Brain microvascular endothelial cell (primary cell): Measurements from ENCODE around the gene ZNF93.

Source experiments
- DNase-seq: peaks from one replicate; pipeline ENCODE4 v3.0.0-alpha.2; 2020
- H3K27ac ChIP-seq: fragments of 250-450 bp; sonication (Bioruptor Pico); 2 replicates; pipeline ENCODE4 v1.5.1; 2020; ENCODE audit warnings: mild to moderate bottlenecking, moderate library complexity
- H3K27me3 ChIP-seq: fragments of 250-450 bp; sonication (Bioruptor Pico); replicated peaks from 2 replicates; pipeline ENCODE4 v1.5.1; 2020; ENCODE audit warnings: mild to moderate bottlenecking
- H3K36me3 ChIP-seq: fragments of 250-450 bp; sonication (Bioruptor Pico); replicated peaks from 2 replicates; pipeline ENCODE4 v1.5.1; 2020; ENCODE audit warnings: mild to moderate bottlenecking
- H3K4me3 ChIP-seq: 2 replicates; pipeline ENCODE4 v1.5.1; 2011; ENCODE audit warnings: low read depth, mild to moderate bottlenecking, control low read depth, low read length, moderate library complexity
- in situ Hi-C: cut with HindIII; loops from 2 replicates; pipeline ENCODE4 v1.10.0; 2017; ENCODE audit warnings: low sequenced_read_pairs, low pct_ligation_motif_present
- TF ChIP-seq, protein P1 (sequence below): IDR thresholded peaks from 2 replicates; pipeline ENCODE4 v1.5.1; 2011; ENCODE audit warnings: low read depth, mild to moderate bottlenecking, moderate library complexity, low read length, control low read depth, inconsistent platforms; ENCODE audit errors: missing control alignments

Gene ZNF93

DNA sequence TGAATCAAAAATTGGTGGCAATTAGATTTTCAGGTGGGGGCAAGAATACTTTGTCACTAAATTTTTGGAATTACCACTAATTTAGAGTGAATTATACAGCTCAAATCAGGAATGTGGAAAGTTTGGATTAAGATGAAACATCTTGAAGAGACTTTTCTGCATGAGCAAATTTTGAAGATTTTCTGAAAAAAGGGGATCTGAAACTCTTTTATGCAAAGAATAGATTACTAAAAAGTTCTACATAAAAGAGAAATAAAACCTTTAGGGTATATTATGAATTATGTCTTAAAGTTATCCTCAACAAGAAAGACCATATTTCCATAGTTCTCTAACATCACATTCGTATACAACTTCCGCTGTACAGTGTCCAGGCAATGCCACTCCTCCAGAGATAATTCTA lies 36.7 kb downstream of the ZNF93 start:
- TF ChIP-seq, protein P1, sequence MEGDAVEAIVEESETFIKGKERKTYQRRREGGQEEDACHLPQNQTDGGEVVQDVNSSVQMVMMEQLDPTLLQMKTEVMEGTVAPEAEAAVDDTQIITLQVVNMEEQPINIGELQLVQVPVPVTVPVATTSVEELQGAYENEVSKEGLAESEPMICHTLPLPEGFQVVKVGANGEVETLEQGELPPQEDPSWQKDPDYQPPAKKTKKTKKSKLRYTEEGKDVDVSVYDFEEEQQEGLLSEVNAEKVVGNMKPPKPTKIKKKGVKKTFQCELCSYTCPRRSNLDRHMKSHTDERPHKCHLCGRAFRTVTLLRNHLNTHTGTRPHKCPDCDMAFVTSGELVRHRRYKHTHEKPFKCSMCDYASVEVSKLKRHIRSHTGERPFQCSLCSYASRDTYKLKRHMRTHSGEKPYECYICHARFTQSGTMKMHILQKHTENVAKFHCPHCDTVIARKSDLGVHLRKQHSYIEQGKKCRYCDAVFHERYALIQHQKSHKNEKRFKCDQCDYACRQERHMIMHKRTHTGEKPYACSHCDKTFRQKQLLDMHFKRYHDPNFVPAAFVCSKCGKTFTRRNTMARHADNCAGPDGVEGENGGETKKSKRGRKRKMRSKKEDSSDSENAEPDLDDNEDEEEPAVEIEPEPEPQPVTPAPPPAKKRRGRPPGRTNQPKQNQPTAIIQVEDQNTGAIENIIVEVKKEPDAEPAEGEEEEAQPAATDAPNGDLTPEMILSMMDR, result no peak
- DNase-seq, result no peak
- in situ Hi-C loops, result no loop called here
- Histone ChIP-seq H3K27me3 (no peaks in the 10 kb centered on the region), H3K27ac (no peak overlapping the region), H3K4me3 (no peak overlapping the region), H3K36me3 (peaks cover 10% of the 10 kb centered on the region)

DNA sequence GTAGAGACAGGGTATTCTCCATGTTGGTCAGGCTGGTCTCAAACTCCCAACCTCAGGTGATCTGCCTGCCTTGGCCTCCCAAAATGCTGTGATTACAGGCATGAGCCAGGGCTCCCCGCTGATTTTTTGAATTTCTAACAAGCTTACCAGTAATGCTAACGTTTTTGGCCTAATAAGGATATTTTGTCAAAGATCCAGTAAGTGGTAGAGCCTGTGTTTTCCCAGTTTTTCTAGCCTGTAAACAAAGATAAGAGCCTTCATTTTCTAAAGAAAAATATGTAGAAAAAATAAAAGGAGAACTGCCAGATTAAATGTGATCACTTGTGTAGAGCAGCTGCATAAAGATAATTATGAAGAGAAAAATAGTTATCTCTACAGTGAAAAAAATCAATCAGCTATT lies 37.7 kb downstream of the ZNF93 start:
- no peak for DNase-seq
- no peak overlapping the region for H3K27ac ChIP-seq
- peaks cover 6% of the 10 kb centered on the region for H3K36me3 ChIP-seq
- in situ Hi-C loops, result no loop called here
- no peak overlapping the region for H3K4me3 ChIP-seq
- TF ChIP-seq, protein P1, result no peak
- no peaks in the 10 kb centered on the region for H3K27me3 ChIP-seq

DNA sequence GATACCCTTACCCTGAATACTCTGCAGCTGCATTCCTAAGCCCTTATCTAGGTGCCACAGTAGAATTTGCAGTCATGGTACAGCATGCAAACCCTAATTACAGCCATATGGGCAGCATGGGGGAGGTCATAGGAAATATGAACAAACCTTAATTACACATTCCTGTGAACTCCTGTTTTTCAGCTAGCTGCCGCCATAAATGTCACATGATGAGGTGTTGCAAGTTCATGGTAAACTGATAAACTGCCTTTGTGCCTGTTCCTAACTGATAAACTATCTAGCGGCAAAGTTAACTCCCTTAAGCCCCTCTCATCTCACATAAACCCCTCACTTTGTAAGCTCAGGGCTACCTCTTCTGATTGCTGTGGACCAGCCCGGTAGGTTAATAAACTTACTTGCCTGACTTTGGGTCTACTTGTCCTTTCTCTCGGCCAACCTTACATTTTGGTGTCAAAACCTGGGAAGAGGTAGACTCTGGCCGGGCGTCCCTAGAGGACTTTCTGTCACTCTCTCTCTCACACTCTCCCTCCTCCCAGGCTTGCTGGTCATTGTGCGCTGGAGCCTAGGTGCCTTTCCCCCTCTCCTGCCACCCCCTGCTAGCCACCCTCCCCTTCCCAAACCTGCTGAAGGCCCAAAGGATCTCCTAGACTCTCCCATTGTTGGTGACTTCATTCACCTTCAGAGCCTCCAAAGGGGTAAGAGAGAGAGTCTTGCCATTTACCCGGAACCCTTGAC lies 43.3 kb downstream of the ZNF93 start:
- H3K27me3 ChIP-seq, result no peaks in the 10 kb centered on the region
- H3K36me3 ChIP-seq, result no peaks in the 10 kb centered on the region
- DNase-seq, result no peak
- TF ChIP-seq, protein P1, result no peak
- H3K27ac ChIP-seq, result no peak overlapping the region
- H3K4me3 ChIP-seq, result no peak overlapping the region
- in situ Hi-C loops, result no loop called here

DNA sequence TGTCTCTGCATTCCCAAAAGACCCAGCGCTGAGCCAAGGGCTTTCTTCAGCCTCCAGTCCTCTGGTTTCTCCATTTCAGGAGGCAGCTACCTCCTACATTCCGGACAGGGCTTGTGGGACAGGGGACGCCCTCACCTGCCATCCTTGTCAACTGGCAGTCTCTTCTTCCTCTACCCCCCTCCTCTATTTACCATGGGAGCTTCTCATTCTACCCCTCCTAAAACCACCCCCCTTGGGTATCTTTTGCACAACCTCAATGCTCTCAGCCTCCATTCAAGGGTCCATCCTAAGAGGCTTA lies 43.8 kb downstream of the ZNF93 start:
- TF ChIP-seq, protein P1, result no peak
- no peaks in the 10 kb centered on the region for H3K36me3 ChIP-seq
- H3K4me3 ChIP-seq, result no peak overlapping the region
- no peaks in the 10 kb centered on the region for H3K27me3 ChIP-seq
- no peak overlapping the region for H3K27ac ChIP-seq
- in situ Hi-C loops, result no loop called here
- no peak for DNase-seq

DNA sequence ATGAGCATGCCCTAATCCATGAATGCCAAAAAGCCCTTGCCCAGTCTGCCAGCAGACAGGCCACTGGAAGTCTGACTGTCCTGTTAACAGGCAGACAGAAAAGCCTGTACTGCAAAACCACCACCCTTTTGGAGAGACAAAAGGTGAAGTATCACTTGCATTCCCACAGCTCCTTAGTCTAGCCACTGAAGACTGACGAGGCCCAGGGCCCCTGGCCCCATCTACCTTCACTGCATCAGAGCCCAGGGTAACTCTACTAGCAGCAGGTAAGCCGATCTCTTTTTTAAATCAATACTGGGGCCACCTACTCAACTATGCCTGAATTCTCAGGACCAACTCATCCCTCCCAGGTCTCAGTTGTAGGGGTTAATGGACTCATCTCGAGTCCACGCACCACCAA lies 45.5 kb downstream of the ZNF93 start:
- H3K27ac ChIP-seq, result no peak overlapping the region
- in situ Hi-C loops, result no loop called here
- no peak overlapping the region for H3K4me3 ChIP-seq
- H3K27me3 ChIP-seq, result no peaks in the 10 kb centered on the region
- H3K36me3 ChIP-seq, result no peaks in the 10 kb centered on the region
- DNase-seq, result no peak
- TF ChIP-seq, protein P1, result no peak

DNA sequence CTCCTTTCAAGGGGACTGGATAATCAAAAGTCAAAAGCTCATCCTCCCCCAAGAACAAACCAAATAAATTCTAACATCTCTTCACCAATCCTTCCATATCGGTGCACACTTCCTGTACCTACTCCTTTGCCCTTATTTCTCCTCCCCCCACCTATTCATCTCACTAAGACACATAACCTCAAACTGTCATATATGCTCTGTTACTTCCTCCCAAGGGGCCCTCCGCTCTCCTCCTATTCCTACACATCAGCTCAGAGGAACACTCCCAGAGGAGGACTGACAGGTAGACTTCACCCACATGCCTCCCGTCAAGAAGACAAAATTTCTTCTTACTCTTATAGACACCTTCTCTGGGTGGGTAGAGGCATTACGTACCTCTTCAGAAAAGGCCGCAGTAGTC lies 48.1 kb downstream of the ZNF93 start:
- Histone ChIP-seq H3K36me3 (no peaks in the 10 kb centered on the region), H3K4me3 (no peak overlapping the region), H3K27ac (no peak overlapping the region), H3K27me3 (no peaks in the 10 kb centered on the region)
- in situ Hi-C loops, result no loop called here
- DNase-seq, result no peak
- TF ChIP-seq, protein P1, result no peak
